Peyer's patch (tissue), 4 donors: ENCODE measurements around the gene NPRL2.

Experiments
- CTCF ChIP-seq, 6 experiments: fragments of 450-650 bp in 4 of 6; fragments of 200-600 bp in 2 of 6; sonication (generic) in 1 of 6; IDR thresholded peaks; one replicate each; pipeline ENCODE4 v1.5.1; 2017 to 2019; ENCODE audit warnings: antibody characterized with exemption in 6 of 6, mild to moderate bottlenecking in 3 of 6, moderate library complexity in 1 of 6
- POLR2A ChIP-seq, 2 donors: fragments of 450-650 bp; IDR thresholded peaks; one replicate each; pipeline ENCODE4 v1.5.1; 2017; ENCODE audit warnings: antibody characterized with exemption in 2 of 2, mild to moderate bottlenecking in 2 of 2, moderate library complexity in 2 of 2

- TF ChIP-seq POLR2A (IDR thresholded peaks at IDR 0.05) (no peak), CTCF (IDR thresholded peaks at IDR 0.05) (no peak)
These were observed 41.6 kb upstream of the NPRL2 start for GRCh38 chr3:50392101-50392715.
